GM18907 (cell line): ENCODE measurements around the gene DPP6.
"Not testable (repeated sequence)": the region's sequence is repeated elsewhere in the genome, so short reads cannot be mapped to it uniquely, and the experiment has no call there.

Source experiments
- ATAC-seq: cut with Tn5 transposase; IDR thresholded peaks from one replicate; pipeline ENCODE4 v1.9.1; 2021; ENCODE audit warnings: mild to moderate bottlenecking, moderate library complexity; ENCODE audit not compliant: unreplicated experiment

DPP6 gene

DNA sequence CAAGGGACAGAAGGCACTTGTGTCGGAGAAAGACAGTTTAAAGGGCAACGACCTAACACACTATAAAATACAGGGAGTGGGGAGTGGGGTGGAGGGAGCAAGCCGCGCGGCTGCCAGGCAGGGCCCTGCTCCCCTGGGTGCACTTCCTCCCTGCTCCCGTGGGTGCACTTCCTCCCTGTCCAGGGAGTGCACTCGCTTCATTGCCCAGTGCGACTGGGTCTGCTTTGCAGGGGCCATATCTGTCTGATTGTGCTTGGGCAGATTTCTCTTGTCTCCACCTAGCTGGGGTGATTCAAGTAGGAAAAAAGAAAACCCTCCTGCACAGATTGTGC, 94.5 kb downstream of the DPP6 start:
- ATAC-seq, result not testable (repeated sequence)

DNA sequence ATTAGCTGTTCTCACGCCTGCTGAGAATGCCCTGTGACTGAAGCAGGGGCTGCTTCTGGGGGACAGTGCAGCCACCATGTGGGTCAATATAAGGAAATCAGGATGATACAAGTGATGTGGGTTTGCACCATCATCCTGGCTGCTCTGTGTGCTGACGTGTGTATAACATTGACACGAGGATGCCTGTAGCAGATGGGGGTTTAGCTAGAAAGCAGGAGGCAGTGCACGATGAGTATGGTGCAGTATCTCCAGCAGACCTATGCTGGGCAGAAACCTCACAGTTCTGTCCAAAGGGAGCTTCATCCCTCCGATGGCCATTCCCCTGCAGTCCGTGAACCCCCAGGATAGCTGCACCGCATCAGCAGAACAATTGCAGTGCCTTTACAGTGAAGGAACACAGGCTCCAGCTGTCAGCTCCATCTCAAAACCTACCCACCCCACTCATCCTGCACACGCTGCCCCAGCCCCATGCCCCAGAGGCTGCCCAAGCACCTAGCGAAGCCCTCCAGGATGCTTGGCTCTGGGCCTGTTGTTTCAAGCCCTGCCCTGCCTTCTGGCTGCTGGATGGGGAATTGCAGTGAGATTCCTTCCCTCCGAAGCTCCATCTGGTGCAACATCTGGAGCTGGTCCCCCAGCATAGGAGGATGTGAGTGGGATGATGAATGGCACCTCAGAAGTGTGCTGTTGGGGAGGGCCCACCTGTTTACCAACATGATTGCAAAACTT, 96.8 kb downstream of the DPP6 start:
- ATAC-seq, result not testable (repeated sequence)

DNA sequence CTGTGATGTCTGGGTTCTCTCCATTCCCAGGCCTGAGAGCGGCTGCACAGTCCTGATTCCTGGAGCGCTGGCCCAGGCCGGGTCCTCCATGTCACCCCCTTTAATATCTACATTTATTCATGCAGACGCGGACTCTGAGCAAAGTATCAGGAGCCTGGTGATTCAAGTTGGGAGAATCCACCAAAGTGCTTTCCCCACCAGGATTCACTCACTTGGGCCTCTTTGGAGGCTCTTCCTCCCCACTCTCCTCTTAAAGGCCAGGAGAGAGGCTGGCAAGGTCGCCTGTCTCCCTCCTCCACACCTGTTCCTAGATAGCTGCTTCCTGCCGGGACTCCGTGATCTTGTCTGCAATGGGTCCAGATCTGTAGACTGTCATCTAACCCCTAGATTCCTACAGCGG, 98.5 kb downstream of the DPP6 start:
- ATAC-seq, result not testable (repeated sequence)

DNA sequence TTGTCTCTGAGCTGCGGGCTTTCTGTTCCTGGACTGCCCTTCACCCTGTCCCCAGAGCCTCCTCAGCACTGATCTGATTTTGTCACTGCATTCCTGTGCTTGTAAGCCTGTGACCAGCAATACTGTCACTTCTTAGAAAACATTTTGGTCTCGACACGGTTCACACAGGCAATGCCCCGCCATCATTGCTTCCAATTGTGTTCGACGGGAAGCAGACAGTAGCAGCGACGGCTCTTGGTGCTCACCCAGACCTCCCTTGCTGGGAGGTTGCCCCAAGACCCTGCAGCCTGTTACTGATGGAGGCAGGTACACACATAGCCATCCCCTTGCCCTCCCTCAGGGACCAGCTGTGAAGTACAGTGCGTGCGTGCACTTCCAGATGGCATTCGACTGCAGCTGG, 99.1 kb downstream of the DPP6 start:
- ATAC-seq, result not testable (repeated sequence)

DNA sequence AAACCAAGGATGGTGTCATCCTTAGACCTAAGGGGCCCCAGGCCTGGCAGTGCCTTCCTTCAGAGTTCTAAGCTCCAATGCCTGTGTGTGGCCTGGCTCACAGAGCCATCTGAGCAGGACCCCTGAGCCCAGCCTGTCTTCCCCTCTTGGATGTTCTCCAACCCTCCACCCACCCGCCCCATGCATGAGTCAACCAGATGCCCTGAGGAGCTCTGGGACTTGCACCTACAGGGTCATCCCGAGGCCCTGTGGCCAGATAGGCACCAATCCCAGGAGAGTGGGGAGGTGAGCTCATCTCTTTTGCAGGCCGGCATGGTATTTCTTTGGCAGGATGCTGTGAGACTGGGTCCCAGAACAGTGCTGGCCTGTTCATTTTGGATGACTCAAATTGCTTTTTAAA, 103.7 kb downstream of the DPP6 start:
- not testable (repeated sequence) for ATAC-seq

DNA sequence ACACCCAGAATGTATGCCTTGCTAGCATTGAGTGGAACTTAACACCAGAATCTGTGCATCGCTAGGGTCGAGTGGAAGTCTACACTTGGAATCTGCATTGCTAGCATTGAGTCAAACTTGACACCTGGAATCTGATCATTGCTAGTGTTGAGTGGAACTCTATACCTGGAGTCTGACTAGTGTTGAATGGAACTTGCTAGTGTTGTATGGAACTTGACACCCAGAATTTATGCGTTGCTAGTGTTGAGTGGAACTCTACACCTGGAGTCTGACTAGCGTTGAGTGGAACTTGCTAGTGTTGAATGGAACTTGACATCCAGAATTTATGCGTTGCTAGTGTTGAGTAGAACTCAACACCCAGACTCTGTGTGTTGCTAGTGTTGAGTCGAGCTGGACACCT, 110.7 kb downstream of the DPP6 start:
- ATAC-seq, result not testable (repeated sequence)

DNA sequence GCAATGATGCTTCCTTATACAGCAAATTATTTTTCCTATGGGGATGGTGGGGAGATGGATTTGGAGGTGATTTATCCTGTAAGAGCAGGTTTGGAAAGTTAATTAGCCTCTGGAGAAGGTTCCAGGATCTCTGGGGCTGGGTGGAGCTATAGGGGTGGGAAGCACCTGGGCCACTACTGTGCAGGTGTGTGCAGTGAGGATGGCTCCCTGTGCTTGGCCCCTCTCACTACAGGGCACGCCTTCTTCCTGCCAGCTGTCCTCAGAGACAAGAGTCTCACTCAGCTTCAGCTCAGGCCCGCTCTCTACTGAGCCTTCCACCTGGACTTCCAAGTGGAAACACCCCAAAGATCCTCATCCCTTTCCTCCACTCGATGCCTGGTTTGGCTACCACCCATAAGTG, 111.4 kb downstream of the DPP6 start:
- ATAC-seq, result not testable (repeated sequence)

DNA sequence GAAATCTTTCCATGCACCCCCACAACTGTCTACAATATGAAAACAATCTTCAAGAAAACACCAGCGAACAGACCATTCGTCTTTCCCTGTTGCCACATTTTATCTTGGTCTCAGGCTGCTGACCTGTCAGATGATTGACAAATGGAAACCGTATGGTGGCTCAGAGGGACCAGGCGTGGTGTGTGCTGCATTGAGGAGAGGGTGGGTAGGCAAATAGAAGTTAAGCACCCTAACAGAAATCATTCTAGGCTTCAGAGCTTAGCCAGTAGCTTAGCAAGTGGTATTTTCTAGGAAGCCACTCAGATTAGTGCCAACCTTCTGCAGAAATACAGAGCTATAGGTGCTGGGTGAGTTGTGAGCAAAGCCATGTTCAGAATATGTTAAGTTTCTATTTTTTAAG, 114.9 kb downstream of the DPP6 start:
- no peak for ATAC-seq

DNA sequence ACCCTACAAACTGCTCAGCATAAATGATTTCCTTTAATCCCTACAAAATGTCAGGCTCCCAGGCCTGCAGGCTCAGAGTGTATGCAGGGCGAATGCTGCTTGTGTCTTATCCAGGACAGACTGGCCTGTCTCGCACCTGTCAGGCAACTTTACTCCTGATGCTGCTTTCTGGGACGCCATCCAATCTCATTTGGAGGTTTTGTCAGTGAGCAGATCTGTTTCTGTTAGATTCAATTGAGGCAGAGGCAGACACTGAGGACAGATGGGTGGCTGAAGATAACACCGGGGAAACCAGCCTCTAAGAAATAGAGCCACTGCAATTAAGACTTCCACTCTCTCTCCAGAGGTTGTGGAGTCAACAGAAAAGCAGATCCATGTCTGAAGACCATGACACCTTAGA, 115.6 kb downstream of the DPP6 start:
- no peak for ATAC-seq

DNA sequence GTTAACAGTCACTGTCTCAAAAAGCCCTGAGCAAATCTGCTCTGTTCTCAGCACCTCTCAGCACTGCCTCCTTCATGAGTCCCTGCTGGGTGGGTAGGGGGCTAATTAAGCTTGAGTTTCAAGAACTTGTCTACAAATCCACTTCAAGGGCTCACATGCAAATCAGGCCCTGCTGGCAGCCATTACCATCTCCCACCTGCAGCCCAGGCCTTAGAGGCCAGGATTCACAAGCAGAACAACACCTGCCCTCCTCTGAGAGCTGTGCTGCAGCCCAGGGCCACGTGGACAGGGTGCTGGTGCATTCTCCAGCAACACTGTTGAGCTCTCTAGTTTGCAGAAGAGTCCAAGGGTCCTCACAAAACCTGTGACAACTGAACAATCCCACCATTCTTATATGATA, 119.2 kb downstream of the DPP6 start:
- ATAC-seq, result no peak

DNA sequence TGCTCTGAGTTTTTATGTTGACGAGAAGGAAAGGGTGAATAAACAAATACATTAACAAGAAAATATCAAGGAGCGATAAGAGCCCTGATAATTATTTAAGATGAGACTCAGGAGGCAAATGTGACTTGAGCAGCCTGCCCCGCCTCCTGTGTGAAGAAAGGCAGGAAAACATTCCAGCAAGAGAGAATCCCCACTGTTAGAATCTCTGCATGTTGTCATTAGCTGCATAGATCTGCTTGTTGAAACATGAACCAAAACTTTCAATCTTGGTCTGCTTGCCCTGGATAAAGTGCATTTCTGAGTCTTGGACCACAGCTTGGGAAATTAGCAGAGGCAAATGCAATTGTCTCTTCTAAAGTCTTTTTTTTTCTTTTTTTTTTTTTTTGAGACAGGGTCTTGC, 120.0 kb downstream of the DPP6 start:
- ATAC-seq, result no peak

DNA sequence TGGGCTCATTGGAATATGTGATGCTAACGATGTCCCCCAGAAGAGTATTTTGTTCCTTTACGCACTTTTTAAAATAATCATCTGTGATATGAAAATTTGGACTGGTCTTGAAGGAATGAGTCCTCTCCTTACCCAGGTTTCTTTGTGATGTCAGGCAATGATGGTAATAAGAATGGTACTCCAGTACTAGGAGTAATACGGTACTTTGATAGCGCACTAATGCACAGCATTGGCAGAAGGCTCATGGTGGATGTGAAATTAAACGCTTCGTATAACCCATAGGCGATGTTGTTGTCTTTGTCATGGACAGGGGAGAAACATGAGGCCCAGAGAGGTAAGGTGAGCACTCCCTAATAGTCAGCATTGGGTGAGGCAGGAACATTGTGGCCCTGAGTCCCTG, 125.4 kb downstream of the DPP6 start:
- no peak for ATAC-seq

DNA sequence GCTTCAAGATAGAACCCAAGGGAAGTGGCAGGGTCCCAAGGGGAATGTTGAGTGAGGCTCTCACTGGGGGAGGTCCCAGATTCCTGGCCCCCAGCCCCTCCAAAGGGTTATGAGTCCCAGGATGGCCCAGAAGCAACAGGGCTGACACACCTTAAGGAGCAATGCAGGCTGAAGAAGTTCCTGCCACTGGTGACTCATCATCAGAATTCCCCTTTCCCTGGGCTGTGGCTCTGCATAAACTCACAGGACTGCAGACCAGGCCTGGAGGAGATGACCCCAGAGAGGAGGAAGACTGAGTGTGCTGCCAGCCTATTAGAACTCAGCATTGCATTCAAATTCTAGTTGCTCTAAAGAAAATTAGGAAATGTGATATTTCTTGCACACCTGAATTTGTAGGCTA, 126.7 kb downstream of the DPP6 start:
- no peak for ATAC-seq

DNA sequence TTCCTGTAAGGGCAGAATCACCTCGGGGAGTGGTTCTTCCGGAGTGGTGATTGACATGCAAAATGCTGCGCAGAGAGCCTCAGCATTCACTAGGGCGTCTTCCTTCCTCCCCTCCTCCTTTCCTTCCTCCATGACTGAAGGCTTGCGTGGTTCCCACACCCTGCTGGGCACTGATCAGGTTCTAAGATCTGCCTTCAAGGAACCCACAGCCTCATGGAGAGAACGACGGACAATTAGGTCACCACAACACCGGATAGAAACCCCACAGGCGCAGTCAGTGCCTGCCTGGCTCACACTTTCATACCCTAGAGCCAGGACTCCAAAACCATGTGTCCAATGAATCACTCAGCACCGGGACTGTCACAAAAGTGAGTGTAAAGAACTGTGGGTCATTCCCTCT, 131.3 kb downstream of the DPP6 start:
- ATAC-seq, result no peak

DNA sequence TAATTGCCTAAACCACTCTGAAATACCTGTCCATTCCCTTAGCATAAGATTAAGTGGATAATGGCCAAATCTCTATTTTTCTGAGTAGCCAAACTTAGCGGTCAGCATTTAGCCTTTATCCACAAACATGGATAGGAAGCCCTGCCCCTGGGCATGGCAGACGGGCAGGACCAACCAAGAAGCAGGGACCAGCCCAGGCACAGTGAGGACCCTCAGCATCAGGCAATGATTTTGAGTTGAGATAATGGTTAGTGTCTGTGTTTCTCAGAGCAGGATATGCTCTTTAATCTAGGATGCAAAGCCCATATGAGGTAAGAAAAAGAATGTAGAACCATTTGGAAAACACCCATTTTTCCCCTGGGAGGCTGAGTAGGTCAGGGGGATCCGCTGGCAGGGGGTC, 131.7 kb downstream of the DPP6 start:
- ATAC-seq, result no peak

DNA sequence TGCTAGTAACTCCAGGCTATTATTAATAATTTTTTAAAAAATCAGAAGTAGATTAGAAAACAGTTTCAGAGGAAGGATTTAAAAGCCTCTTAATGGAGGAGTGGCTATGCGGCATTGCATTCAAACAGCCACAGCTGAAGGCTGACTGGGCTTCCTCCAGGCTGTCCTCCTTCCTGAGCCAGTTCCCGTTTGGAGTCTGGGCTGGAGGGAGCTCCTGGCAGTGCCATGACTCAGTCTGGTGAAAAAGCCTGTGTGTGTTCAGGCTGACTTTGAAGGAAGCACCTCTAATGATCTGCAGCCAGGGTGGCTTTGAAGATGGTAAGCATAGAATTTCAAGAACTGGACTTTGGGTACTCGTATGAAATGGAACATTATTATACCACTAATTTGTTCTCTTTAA, 134.6 kb downstream of the DPP6 start:
- no peak for ATAC-seq

DNA sequence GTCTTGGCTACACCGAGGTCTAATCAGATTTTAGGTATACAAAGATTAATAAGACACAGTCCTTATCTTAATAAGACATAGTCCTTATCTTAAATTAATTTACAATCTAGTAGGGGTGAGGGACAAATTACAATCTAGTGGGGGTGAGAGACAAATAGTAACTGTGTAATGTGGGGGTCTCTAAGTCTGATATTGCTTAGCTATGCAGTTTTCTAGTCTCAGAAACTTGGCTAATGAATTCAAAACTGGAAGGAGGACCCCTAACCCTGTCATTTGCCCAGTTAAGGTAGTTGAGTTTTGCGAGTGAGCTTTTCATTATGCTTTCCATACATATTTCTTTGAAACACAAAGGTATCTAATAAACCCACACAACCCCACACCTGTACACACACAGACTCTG, 136.1 kb downstream of the DPP6 start:
- ATAC-seq, result no peak

DNA sequence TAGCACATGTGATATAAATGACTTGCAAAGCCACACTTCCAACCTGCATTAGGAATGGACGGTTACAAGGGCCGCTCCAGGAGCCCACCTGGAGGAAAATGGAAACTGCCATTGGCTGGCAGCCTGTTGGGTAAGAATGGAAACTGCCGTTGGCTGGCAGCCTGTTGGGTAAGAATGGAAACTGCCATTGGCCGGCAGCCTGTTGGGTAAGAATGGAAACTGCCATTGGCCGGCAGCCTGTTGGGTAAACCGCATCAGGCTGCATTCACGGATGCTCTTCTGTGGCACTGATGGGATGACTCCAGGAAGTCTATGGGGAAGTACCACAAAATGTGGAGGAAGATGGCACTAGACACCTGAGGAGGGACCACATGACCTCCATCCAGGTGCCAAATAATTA, 143.1 kb downstream of the DPP6 start:
- ATAC-seq, result no peak

DNA sequence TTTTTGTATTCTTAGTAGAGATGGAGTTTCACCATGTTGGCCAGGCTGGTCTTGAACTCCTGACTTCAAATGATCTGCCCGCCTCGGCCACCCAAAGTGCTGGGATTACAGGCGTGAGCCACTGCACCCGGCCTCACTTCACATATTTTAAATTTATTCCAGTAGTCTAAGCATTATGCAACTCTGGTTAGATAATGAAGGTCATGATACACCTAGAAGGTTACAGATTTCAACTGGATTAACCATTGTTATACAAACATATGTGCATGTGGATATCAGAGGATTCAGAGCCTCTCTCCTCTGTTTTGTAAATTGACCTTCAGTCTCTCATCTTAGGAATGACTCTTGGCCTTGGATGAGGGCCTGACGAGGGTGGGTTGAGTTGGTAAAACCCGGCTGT, 146.3 kb downstream of the DPP6 start:
- ATAC-seq, result no peak

DNA sequence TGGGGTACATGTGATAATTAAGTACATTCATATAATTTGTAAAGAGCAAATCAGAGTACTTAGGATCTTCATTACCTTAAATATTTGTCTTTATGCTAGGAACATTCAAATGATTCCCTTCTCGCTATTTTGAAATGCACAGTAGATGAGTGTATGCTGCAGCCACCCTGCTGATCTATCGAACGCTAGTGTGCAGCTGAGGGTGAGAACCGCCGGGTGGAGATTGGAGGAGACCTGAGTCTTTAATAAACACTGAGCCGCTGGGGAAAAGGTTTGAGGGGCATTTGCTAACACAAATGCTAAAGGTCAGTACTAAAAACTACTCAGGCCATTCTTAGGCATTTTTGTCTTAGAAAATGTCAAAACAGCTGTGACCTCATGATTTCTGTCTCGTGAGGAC, 148.0 kb downstream of the DPP6 start:
- ATAC-seq, result no peak

DNA sequence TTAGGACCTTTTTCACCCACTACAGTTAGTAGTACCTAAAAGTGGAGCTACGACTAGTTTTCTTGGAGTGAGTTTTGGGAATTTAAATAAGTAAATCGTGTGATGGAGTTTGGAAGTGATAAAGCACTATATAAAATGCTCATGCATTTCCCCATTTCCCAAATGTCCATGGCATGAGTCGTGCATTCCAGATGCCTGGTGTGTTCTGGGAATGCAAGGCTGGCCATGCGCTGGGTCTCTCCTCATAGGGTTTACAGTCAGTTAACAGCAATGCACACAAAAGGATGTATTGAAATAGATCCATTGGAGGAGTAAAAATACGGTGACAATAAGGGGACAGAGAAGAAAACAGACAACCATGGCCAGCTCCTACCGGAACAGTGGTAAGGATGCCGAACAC, 149.8 kb downstream of the DPP6 start:
- ATAC-seq, result no peak

DNA sequence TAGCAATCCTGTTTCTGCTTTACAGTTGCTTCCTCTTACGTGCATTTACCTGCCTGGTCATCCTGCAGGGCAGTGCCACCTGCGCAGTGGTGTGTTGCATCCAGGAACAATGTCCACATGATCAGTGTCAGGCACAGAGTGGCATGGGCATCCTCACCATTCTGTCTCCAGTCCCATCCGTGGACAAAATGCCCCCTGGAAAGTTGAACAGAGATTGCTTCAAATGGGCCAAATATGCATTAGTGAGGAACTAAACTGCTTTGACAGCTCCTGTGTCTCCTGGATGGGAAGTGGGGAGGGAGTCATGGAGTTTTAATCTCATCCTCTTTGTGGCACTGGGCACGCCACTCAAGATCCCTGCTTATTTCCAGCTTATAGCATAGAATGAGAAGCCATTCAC, 151.8 kb downstream of the DPP6 start:
- ATAC-seq, result no peak

DNA sequence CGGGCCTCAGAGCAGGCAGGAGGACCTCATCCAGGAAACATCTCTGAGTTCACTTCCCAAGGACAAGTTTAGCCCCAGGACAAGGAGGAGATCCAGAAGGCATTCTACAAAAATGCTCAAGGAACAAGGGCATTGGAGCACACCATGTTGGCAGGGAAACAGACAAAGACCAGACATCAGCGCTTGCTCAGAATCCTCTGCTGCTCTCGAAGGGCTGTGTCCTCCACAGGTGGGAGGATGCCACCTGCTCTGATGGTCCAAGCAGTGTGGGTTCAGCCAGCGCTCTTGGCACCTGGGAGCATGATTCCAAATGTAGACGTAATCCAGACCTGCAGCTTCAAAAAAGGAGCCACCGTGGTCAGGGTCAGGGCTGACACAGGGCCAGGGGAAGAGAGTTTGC, 160.7 kb downstream of the DPP6 start:
- no peak for ATAC-seq
